KOPT-K1 (cell line): ENCODE results near the gene PON3.
"Not testable (repeated sequence)": the region's sequence is repeated elsewhere in the genome, so short reads cannot be mapped to it uniquely, and the experiment has no call there.

Source experiments
- H3K27ac ChIP-seq: fragments of 200-600 bp; sonication (generic); 2 replicates; pipeline ENCODE4 v1.5.1; 2016; ENCODE audit warnings: antibody characterized with exemption, mild to moderate bottlenecking, low read depth, low read length; ENCODE audit not compliant: poor library complexity, severe bottlenecking
- H3K36me3 ChIP-seq: fragments of 200-600 bp; sonication (generic); 2 replicates; pipeline ENCODE4 v1.5.1; 2017; ENCODE audit warnings: antibody characterized with exemption, mild to moderate bottlenecking, low read length, moderate library complexity; ENCODE audit not compliant: insufficient read depth
- H3K9me3 ChIP-seq: fragments of 200-600 bp; sonication (generic); 2 replicates; pipeline ENCODE4 v1.5.1; 2017; ENCODE audit warnings: antibody characterized with exemption, low read length, mild to moderate bottlenecking; ENCODE audit not compliant: insufficient read depth, poor library complexity, severe bottlenecking

Gene PON3

GRCh38 chr7:95394370-95394769, 1.8 kb downstream of the PON3 start:
- no peak overlapping the region for H3K27ac ChIP-seq
- H3K36me3 ChIP-seq = no peaks in the 10 kb centered on the region
- H3K9me3 ChIP-seq = peaks cover 5% of the 10 kb centered on the region

GRCh38 chr7:95391761-95392160, 4.4 kb downstream of the PON3 start:
- no peaks in the 10 kb centered on the region for H3K36me3 ChIP-seq
- H3K9me3 ChIP-seq = peaks cover 5% of the 10 kb centered on the region

GRCh38 chr7:95389516-95389915, 6.7 kb downstream of the PON3 start:
- Histone ChIP-seq H3K27ac (no peak overlapping the region), H3K9me3 (no peaks in the 10 kb centered on the region), H3K36me3 (no peaks in the 10 kb centered on the region)

More at GRCh38 chr7:95391761-95392160, 4.4 kb downstream of the PON3 start:
- no peak overlapping the region for H3K27ac ChIP-seq

GRCh38 chr7:95379457-95379856, 16.7 kb downstream of the PON3 start:
- not testable (repeated sequence) for H3K27ac ChIP-seq

GRCh38 chr7:95376632-95377400, 19.4 kb downstream of the PON3 start:
- Histone ChIP-seq H3K36me3 (no peaks in the 10 kb centered on the region), H3K27ac (no peak overlapping the region), H3K9me3 (peaks cover 6% of the 10 kb centered on the region)

More at GRCh38 chr7:95379457-95379856, 16.7 kb downstream of the PON3 start:
- not testable (repeated sequence) for H3K9me3 ChIP-seq, H3K36me3 ChIP-seq

- Histone ChIP-seq H3K9me3 (peaks cover 6% of the 10 kb centered on the region), H3K36me3 (no peaks in the 10 kb centered on the region), H3K27ac (no peak overlapping the region)
Observed at GRCh38 chr7:95375591-95376257, 20.5 kb downstream of the PON3 start.

- Histone ChIP-seq H3K9me3 (no peaks in the 10 kb centered on the region), H3K27ac (no peak overlapping the region), H3K36me3 (no peaks in the 10 kb centered on the region)
Observed at GRCh38 chr7:95373323-95373722, 22.9 kb downstream of the PON3 start.

- H3K9me3 ChIP-seq = no peaks in the 10 kb centered on the region
- no peak overlapping the region for H3K27ac ChIP-seq
- no peaks in the 10 kb centered on the region for H3K36me3 ChIP-seq
Observed at GRCh38 chr7:95368235-95368634, 27.9 kb downstream of the PON3 start.

- no peak overlapping the region for H3K27ac ChIP-seq
- no peaks in the 10 kb centered on the region for H3K36me3 ChIP-seq
- no peaks in the 10 kb centered on the region for H3K9me3 ChIP-seq
Observed at GRCh38 chr7:95367606-95368005, 28.6 kb downstream of the PON3 start.

- Histone ChIP-seq H3K36me3 (no peaks in the 10 kb centered on the region), H3K9me3 (no peaks in the 10 kb centered on the region), H3K27ac (no peak overlapping the region)
Observed at GRCh38 chr7:95365151-95365550, 31.0 kb downstream of the PON3 start.

GRCh38 chr7:95357623-95358022, 38.6 kb downstream of the PON3 start:
- no peaks in the 10 kb centered on the region for H3K36me3 ChIP-seq
- peaks cover 12% of the 10 kb centered on the region for H3K9me3 ChIP-seq

GRCh38 chr7:95342642-95343307, 53.4 kb downstream of the PON3 start:
- no peak overlapping the region for H3K27ac ChIP-seq
- no peaks in the 10 kb centered on the region for H3K36me3 ChIP-seq
- H3K9me3 ChIP-seq = no peaks in the 10 kb centered on the region

More at GRCh38 chr7:95357623-95358022, 38.6 kb downstream of the PON3 start:
- H3K27ac ChIP-seq = no peak overlapping the region

- Histone ChIP-seq H3K36me3 (no peaks in the 10 kb centered on the region), H3K27ac (no peak overlapping the region)
Observed at GRCh38 chr7:95342029-95342428, 54.1 kb downstream of the PON3 start.

GRCh38 chr7:95340491-95340890, 55.7 kb downstream of the PON3 start:
- Histone ChIP-seq H3K9me3 (no peaks in the 10 kb centered on the region), H3K36me3 (no peaks in the 10 kb centered on the region), H3K27ac (no peak overlapping the region)

More at GRCh38 chr7:95342029-95342428, 54.1 kb downstream of the PON3 start:
- H3K9me3 ChIP-seq = no peaks in the 10 kb centered on the region

GRCh38 chr7:95338832-95339231, 57.3 kb downstream of the PON3 start:
- H3K36me3 ChIP-seq = no peaks in the 10 kb centered on the region
- H3K27ac ChIP-seq = no peak overlapping the region
- H3K9me3 ChIP-seq = no peaks in the 10 kb centered on the region
